Fibroblast of the aortic adventitia (primary cell): Measurements from ENCODE around the gene ATXN1. TPM values are rescaled to one million over a fixed set of nuclear protein-coding genes. Genes with fewer than 3 reads are reported as not detected.

Experiments
- DNase-seq: peaks from one replicate; pipeline ENCODE4 v3.0.0-alpha.2; 2010; ENCODE audit warnings: low read depth
- H3K4me3 ChIP-seq: 2 replicates; pipeline ENCODE4 v1.5.1; 2011; ENCODE audit warnings: low read depth, mild to moderate bottlenecking, control low read depth, low read length, moderate library complexity
- total RNA-seq: library from RNA; depleted of rRNA; stranded (reverse); fragments of >200 nt; gene quantifications from 2 replicates; pipeline ENCODE4 v1.2.3, GENCODE V29; 2012; ENCODE audit warnings: low replicate concordance
- TF ChIP-seq, protein P1 (sequence below): IDR thresholded peaks from 2 replicates; pipeline ENCODE4 v1.5.1; 2011; ENCODE audit warnings: mild to moderate bottlenecking, low read length, control low read depth, inconsistent platforms; ENCODE audit not compliant: insufficient read depth

ATXN1 gene
- total RNA-seq, 1 donor = 39.3 TPM

DNA sequence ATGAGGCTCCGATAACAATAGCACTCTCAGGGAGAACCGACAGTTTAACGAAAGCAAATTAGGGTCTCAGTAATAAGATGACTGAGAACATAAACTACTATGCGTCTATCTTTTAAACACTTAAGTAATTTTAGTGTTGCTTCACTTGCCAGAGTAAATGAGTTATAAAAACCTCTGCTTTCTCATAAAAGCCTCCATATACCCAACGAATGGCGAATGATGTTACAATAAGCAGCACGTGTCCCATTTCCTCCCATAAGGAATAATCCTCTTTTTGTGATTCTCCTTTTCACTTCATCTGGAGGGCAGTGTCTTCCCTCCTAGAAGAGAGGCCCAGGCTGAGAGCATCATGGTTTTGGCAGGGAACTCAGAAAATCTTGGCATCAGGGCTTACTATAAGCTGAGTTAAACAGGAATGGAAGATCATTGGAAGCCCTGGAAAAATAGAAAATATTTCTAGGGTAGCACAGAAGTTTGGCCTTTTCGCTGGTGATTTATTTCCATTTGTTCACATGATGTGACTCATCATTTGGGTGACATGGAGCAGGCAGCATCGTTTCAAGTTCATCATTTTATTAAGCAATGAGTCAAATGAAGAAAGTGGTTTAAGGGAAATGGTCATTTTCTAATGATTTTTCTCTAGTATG lies 255.4 kb downstream of the ATXN1 start:
- TF ChIP-seq, protein P1, sequence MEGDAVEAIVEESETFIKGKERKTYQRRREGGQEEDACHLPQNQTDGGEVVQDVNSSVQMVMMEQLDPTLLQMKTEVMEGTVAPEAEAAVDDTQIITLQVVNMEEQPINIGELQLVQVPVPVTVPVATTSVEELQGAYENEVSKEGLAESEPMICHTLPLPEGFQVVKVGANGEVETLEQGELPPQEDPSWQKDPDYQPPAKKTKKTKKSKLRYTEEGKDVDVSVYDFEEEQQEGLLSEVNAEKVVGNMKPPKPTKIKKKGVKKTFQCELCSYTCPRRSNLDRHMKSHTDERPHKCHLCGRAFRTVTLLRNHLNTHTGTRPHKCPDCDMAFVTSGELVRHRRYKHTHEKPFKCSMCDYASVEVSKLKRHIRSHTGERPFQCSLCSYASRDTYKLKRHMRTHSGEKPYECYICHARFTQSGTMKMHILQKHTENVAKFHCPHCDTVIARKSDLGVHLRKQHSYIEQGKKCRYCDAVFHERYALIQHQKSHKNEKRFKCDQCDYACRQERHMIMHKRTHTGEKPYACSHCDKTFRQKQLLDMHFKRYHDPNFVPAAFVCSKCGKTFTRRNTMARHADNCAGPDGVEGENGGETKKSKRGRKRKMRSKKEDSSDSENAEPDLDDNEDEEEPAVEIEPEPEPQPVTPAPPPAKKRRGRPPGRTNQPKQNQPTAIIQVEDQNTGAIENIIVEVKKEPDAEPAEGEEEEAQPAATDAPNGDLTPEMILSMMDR = no peak
- peak; percentile 91 for DNase-seq
- no peak overlapping the region for H3K4me3 ChIP-seq

DNA sequence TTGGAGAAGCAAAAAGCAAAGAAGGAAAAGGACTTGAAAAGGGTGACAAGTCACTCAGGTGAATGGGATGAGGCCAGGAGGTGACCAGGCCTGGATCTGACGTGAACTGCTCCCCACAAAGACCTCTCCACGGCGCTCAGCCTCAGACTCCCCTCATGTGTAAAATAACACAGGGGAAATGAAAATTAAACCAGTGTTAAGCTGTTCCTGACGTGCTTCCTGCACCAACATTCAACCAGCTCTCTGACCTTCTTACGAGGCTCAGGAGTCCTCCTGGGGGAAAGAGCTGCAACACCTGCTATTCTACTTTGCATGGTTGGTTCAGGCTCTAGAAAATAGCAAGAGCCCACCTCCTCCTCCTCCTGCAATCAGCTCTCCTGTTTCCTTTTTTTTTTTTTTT lies 256.7 kb downstream of the ATXN1 start:
- TF ChIP-seq, protein P1 = no peak
- no peak overlapping the region for H3K4me3 ChIP-seq
- no peak for DNase-seq

DNA sequence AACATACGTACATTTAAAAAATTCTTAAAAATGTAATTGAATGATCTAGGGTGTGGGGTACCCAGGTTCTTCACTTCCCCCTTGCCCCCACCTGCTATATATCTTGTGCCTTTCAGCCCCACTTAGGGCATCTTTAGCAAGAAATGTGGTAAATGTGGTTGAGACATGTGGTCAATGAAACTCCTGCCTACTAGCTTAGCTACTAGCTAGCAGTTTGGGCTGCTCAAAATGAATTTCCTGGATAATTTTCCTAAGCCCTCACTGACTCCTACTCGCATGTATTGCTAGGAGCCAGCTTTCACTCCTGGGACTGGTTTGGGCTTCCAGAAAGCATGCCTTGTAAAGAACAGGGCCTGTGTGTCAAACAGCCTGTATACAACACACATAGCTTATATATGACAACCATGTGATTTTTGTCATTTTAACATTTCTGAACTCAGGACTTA lies 257.3 kb downstream of the ATXN1 start:
- H3K4me3 ChIP-seq = no peak overlapping the region
- TF ChIP-seq, protein P1 = no peak
- no peak for DNase-seq

DNA sequence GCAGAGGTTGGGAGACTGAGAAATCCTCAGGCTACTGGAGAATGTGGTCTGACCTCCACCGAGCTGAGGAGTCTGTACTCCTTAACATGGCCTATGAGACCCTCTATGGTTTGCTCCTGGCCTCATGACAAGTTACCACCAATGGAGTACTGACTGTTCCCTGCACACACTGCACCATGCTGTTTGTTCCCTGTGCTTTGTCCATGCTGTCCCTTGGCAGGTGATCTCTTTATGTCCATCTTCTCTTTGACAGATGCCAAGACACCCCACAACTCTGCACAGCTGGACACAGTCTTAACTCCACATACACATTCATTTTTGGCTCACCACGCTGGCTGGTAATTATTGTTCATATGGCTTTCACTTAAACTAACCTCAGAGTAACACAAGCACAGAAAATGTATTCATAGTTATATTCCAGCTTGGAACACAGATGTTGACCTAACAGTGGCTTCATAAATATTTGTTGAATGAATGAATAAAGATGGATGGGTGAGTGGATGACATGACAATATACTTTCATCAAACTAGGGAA lies 258.0 kb downstream of the ATXN1 start:
- no peak overlapping the region for H3K4me3 ChIP-seq
- TF ChIP-seq, protein P1 = no peak
- DNase-seq = no peak

DNA sequence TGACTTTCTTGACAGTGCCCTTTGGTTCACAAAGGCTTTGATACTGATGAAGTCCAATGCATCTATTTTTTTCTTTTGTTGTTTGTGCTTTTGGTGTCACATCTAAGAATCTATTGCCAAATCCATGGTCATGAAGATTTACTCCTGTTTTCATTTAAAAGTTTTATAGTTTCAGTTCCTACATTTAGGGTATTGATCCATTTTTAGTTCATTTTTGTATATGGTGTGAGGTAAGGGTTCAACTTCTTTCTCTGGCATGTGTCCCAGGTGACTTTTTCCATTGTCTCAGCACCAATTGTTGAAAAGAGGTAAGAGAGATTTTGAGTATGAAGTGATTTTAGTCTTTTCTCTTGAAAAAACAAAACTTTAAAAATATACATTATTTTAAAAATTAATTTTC lies 262.3 kb downstream of the ATXN1 start:
- TF ChIP-seq, protein P1 = no peak
- H3K4me3 ChIP-seq = no peak overlapping the region
- no peak for DNase-seq

DNA sequence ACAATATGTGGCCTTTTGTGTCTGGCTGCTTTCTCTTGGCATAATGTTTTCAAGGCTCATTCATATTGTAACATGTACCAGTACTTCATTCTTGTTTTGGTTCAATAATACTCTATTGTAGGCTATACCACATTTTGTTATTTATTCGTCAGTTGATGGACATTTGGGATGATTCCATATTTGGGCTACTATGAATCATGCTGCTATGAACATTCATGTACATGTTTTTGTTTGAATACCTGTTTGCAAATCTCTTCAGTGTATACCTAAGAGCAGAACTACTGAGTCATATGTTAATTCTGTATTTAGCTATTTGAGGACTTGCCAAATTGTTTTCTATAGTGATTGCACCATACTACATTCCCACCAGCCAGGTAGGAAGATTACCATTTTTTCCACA lies 263.0 kb downstream of the ATXN1 start:
- TF ChIP-seq, protein P1 = no peak
- H3K4me3 ChIP-seq = no peak overlapping the region
- DNase-seq = no peak
